ENCODE results near the gene SBF2. TPM values are rescaled to one million over a fixed set of nuclear protein-coding genes. Genes with fewer than 3 reads are reported as not detected.
A peak's percentile ranks its signal among the peaks of the same experiment; 100 is the strongest.

The SBF2 gene
- total RNA-seq, 1 donor from 2014 or later: 5.3 TPM

DNA sequence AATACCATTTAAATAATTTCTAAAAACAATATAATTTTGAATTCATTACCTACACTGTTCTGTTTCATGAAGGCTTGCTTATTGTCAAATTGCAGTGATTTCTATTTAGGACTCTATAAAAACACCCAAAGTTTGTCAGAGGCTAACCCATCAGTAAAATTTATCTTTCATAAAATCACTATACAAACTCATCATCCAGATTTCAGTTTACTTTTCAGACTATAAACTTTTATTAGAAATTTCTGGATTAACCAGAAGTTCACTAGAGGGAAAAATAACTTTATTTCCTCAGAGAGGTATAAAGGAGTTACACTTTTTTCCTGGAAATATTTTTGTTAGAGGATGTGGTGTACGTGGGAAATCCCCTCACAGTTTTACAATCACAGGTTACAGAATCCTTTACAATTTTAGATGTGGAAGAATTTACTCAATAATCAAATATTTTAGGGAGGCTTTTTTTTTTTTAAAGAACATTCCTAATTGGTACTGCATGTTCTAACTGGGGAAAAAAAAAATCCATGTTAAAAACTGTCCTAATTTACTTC is 453.5 kb downstream of the SBF2 start:
- Mint-ChIP-seq H3K27ac (peak overlapping the region; percentile 19), H3K4me3 (peak overlapping the region; percentile 2)

DNA sequence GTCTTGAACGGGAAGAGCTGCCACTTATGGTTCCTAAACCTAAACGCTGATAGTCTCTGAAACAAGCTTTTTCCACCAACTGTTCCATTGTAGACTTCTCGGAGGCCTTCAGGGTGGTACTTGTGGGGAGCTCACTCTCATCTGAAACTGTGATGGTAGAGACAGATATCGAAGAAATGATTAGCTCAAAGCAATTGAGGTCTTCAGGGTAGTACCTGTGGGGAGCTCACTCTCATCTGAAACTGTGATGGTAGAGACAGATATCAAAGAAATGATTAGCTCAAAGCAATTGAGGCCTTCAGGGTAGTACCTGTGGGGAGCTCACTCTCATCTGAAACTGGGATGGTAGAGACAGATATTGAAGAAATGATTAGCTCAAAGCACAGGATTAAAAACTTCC is 454.5 kb downstream of the SBF2 start:
- Mint-ChIP-seq H3K27ac (no peak overlapping the region), H3K27me3 (ENCODE audit: insufficient read depth) (no peaks in the 10 kb centered on the region), H3K36me3 (ENCODE audit: low read depth) (peaks cover 15% of the 10 kb centered on the region), H3K4me3 (no peak overlapping the region), H3K9me3 (peaks cover 5% of the 10 kb centered on the region), H3K4me1 (ENCODE audit: low read depth) (peaks cover 46% of the 10 kb centered on the region)
- DNase-seq (ENCODE audit: low spot score): no peak
- intact Hi-C loops (cut with micrococcal nuclease): no loop called here

More for the DNA sequence above, 453.5 kb downstream of the SBF2 start:
- Mint-ChIP-seq H3K27me3 (ENCODE audit: insufficient read depth) (no peaks in the 10 kb centered on the region), H3K9me3 (peaks cover 5% of the 10 kb centered on the region), H3K4me1 (ENCODE audit: low read depth) (peaks cover 46% of the 10 kb centered on the region), H3K36me3 (ENCODE audit: low read depth) (peaks cover 21% of the 10 kb centered on the region)
- intact Hi-C loops (cut with micrococcal nuclease): loop anchor here (1.0 to 10.0 kb wide), 7 partner anchors 20 to 904 kb away; partner anchors contain the start of genes ADM and ZNF143
- peak; percentile 5 for DNase-seq (ENCODE audit: low spot score)

DNA sequence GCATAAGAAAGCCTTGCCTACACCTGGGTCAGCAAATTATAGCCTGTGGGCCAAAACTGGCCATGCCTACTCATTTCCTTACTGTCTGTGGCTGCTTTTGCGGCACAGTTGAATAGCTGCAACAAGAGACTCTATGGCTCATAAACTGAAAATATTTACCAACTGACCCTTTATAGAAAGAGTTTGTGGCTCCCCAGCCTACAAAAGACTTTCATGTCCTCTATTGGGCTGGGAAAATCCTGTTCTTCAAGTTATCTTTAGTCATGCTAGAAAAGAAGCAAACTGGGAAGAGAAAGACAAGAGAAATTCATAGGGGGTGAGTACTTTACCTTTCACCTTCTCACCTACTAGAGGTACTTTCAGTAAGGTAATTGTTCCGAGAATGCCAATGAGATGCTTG is 455.1 kb downstream of the SBF2 start:
- H3K9me3 Mint-ChIP-seq: peaks cover 5% of the 10 kb centered on the region
- H3K36me3 Mint-ChIP-seq (ENCODE audit: low read depth): peaks cover 12% of the 10 kb centered on the region
- no peak for DNase-seq (ENCODE audit: low spot score)
- H3K4me3 Mint-ChIP-seq: no peak overlapping the region
- H3K4me1 Mint-ChIP-seq (ENCODE audit: low read depth): peaks cover 46% of the 10 kb centered on the region
- H3K27ac Mint-ChIP-seq: no peak overlapping the region
- intact Hi-C loops (cut with micrococcal nuclease): no loop called here
- H3K27me3 Mint-ChIP-seq (ENCODE audit: insufficient read depth): no peaks in the 10 kb centered on the region

DNA sequence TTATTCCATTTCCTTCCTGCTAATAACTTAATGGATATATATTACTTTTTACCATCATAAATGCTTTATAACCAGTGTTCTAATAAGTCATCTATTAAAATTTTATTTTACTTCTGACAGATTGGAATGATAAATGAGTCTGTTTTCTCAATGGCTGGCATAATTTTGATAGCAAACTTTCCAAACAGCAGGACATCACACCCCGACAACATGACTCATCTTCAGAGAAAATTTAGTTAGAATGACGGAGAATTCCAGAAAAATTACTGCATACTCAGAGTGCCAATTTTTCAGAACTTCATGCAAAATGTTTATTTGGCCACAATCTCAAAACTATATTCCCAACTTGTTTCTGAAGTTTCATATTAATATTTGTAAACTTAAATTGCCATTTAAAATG is 455.8 kb downstream of the SBF2 start:
- no peak overlapping the region for H3K4me3 Mint-ChIP-seq
- no peak overlapping the region for H3K27ac Mint-ChIP-seq
- intact Hi-C loops (cut with micrococcal nuclease): no loop called here
- peaks cover 11% of the 10 kb centered on the region for H3K36me3 Mint-ChIP-seq (ENCODE audit: low read depth)
- peaks cover 44% of the 10 kb centered on the region for H3K4me1 Mint-ChIP-seq (ENCODE audit: low read depth)
- DNase-seq (ENCODE audit: low spot score): no peak
- peaks cover 5% of the 10 kb centered on the region for H3K9me3 Mint-ChIP-seq
- H3K27me3 Mint-ChIP-seq (ENCODE audit: insufficient read depth): no peaks in the 10 kb centered on the region

DNA sequence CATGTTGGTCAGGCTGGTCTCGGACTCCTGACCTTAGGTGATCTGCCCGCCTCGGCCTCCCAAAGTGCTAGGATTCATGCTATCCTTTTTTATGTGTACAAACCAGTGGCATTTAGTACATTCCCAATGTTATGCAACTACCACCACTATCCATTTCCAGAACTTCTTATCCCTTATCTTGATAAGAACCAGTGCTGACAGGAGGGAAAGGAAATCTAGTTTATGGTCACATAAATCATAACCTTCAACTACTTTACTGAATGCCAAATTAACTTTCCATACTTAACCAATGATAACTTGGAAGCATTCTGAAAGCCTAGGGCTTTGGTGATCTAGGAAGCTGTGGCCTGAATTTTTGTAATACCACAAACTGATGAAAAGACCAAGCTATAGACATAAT is 459.7 kb downstream of the SBF2 start:
- Mint-ChIP-seq H3K36me3 (ENCODE audit: low read depth) (peaks cover 3% of the 10 kb centered on the region), H3K27ac (no peak overlapping the region), H3K9me3 (no peaks in the 10 kb centered on the region), H3K27me3 (ENCODE audit: insufficient read depth) (no peaks in the 10 kb centered on the region), H3K4me3 (no peak overlapping the region), H3K4me1 (ENCODE audit: low read depth) (peaks cover 8% of the 10 kb centered on the region)
- no peak for DNase-seq (ENCODE audit: low spot score)
- intact Hi-C loops (cut with micrococcal nuclease): no loop called here

DNA sequence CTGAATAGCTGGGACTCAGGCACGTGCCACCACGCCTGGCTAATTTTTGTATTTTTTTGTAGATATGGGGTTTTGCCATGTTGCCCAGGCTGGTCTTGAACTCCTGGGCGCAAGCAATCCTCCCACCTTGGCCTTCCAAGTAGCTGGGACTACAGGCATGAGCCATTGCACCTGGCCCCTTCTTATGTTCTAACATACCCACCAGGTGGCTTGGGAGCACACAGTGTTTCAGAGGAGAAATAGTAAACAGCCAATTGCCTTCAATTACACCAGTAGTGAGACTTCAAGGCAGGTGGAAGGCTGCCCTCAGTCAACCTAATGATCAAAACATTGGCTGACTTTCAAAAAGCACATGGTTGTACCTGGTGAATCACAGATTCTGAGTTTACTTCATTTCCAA is 462.9 kb downstream of the SBF2 start:
- Mint-ChIP-seq H3K9me3 (no peaks in the 10 kb centered on the region), H3K4me3 (no peak overlapping the region), H3K4me1 (ENCODE audit: low read depth) (peaks cover 3% of the 10 kb centered on the region), H3K27ac (no peak overlapping the region), H3K27me3 (ENCODE audit: insufficient read depth) (no peaks in the 10 kb centered on the region), H3K36me3 (ENCODE audit: low read depth) (peaks cover 2% of the 10 kb centered on the region)
- intact Hi-C loops (cut with micrococcal nuclease): no loop called here
- no peak for DNase-seq (ENCODE audit: low spot score)

DNA sequence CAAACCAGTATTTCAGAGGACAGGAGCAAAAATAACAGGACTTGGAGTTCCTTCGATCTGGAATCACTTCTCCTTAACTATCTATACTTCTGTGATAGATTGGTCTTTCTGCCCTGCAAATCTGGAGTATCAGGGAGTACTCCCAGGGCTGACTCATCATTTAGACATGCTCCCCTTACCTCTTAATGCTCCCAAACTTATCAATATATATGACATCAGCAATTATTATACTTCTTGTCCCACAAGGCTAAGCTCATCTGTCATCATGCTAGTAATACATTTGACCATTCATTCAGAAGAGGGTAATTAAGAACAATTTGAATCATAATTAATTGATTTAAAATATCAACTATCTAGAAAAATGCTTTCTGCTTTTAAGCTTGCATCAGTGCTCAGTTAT is 466.3 kb downstream of the SBF2 start:
- Mint-ChIP-seq H3K4me3 (no peak overlapping the region), H3K36me3 (ENCODE audit: low read depth) (peaks cover 2% of the 10 kb centered on the region), H3K9me3 (no peaks in the 10 kb centered on the region), H3K27ac (no peak overlapping the region), H3K4me1 (ENCODE audit: low read depth) (peaks cover 5% of the 10 kb centered on the region), H3K27me3 (ENCODE audit: insufficient read depth) (no peaks in the 10 kb centered on the region)
- intact Hi-C loops (cut with micrococcal nuclease): no loop called here
- DNase-seq (ENCODE audit: low spot score): no peak

DNA sequence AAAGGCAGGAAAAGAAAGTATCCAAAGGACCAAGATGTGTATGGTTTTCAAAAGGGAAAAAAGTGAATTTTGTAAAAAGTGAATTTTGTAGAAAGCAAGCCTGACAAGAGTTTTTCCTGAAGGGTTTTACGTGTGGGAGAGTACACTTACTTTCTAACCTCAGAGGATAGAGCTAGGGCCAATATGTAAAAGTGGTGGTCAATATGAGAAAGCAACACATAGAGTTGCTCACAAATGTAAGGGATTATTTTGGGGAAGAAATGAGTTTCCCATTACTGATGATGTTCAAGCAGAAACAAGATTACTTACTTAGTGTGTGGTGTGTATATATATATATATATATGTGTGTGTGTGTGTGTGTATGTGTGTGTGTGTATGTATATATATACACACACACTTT is 467.6 kb downstream of the SBF2 start:
- intact Hi-C loops (cut with micrococcal nuclease): no loop called here
- peaks cover 5% of the 10 kb centered on the region for H3K4me1 Mint-ChIP-seq (ENCODE audit: low read depth)
- H3K4me3 Mint-ChIP-seq: no peak overlapping the region
- H3K27me3 Mint-ChIP-seq (ENCODE audit: insufficient read depth): no peaks in the 10 kb centered on the region
- no peaks in the 10 kb centered on the region for H3K9me3 Mint-ChIP-seq
- no peak for DNase-seq (ENCODE audit: low spot score)
- no peak overlapping the region for H3K27ac Mint-ChIP-seq
- H3K36me3 Mint-ChIP-seq (ENCODE audit: low read depth): no peaks in the 10 kb centered on the region

DNA sequence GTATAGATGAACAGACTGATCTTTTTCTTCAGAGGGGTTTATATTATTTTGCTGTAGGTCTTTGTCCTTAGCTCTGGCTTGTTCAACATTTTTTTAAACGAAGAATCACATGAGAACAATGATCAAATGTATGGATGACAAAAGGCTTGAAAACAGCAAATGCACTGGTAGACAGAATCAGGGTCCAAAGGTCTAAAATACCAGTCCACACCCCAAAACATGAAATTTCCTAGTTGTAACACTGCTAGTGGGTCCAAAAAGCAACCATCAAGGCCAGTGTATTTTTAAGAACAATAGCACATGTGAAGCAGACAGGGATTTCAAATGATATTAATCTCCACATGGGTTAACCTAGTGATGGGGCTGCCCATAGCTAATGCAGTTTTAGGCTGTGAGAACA is 468.1 kb downstream of the SBF2 start:
- H3K36me3 Mint-ChIP-seq (ENCODE audit: low read depth): no peaks in the 10 kb centered on the region
- no peak overlapping the region for H3K27ac Mint-ChIP-seq
- DNase-seq (ENCODE audit: low spot score): no peak
- no peak overlapping the region for H3K4me3 Mint-ChIP-seq
- peaks cover 5% of the 10 kb centered on the region for H3K4me1 Mint-ChIP-seq (ENCODE audit: low read depth)
- H3K9me3 Mint-ChIP-seq: no peaks in the 10 kb centered on the region
- intact Hi-C loops (cut with micrococcal nuclease): no loop called here
- no peaks in the 10 kb centered on the region for H3K27me3 Mint-ChIP-seq (ENCODE audit: insufficient read depth)

DNA sequence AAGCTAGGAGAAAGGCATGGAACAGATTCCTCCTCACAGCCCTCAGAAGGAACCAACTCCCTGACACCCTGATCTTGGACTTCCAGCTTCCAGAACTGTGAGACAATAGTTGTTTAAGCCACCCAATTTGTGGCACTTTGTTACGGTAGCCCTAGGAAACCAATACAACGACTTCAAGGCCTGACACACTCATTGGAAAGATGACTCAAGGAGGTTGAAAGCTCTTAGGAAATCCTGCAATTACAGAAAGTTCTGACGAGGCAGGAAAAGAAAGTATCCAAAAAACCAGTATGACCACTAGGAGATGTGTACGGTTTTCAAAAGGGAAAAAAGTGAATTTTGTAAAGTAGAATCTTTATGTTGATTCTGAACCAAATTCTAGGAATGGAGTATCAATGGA is 468.7 kb downstream of the SBF2 start:
- Mint-ChIP-seq H3K9me3 (no peaks in the 10 kb centered on the region), H3K27me3 (ENCODE audit: insufficient read depth) (no peaks in the 10 kb centered on the region), H3K27ac (no peak overlapping the region), H3K36me3 (ENCODE audit: low read depth) (no peaks in the 10 kb centered on the region), H3K4me1 (ENCODE audit: low read depth) (peaks cover 5% of the 10 kb centered on the region), H3K4me3 (no peak overlapping the region)
- intact Hi-C loops (cut with micrococcal nuclease): no loop called here
- DNase-seq (ENCODE audit: low spot score): no peak

DNA sequence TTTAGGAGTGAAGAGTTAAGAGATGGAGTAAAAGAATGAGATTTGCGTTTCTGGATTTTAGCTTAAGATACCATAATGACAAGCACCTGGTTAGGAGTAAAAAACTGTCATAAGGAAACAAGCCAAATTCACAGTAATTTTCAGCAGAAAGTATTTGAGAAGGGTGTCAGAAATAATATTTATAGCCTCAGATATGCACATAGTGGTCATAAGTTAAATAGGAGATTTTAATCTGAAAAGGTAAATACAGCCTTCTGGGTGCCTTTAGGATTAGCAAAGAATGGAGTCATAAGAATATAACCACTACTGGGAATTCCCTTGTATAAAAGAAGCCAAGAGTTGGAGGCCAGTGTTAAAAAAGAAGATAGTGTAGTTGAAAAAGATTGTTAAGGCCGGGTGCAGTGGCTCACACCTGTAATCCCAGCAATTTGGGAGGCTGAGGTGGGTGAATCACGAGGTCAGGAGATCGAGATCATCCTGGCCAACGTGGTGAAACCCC is 470.1 kb downstream of the SBF2 start:
- no peak for DNase-seq (ENCODE audit: low spot score)
- intact Hi-C loops (cut with micrococcal nuclease): no loop called here
- no peaks in the 10 kb centered on the region for H3K9me3 Mint-ChIP-seq
- no peaks in the 10 kb centered on the region for H3K36me3 Mint-ChIP-seq (ENCODE audit: low read depth)
- H3K27me3 Mint-ChIP-seq (ENCODE audit: insufficient read depth): no peaks in the 10 kb centered on the region
- peaks cover 5% of the 10 kb centered on the region for H3K4me1 Mint-ChIP-seq (ENCODE audit: low read depth)
- no peak overlapping the region for H3K4me3 Mint-ChIP-seq
- H3K27ac Mint-ChIP-seq: no peak overlapping the region

DNA sequence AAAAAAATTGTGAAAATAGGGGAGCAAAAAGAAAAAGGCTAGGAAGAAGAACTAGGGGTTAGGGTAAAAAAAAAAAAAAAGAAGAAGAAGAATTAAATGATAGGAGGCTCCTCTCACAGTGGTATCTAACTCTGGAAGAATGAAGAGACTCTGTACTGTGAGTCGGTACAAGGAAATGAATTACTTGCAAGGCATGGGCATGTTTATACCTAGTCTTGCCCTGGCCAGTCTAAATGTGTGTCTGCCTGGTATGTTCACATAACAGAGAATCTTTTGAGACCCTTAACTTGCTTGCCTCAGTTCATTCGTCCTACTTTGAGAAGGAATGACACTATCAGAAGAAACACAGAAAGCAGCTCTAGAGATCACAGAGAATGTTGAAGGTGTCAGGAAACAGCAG is 470.6 kb downstream of the SBF2 start:
- no peaks in the 10 kb centered on the region for H3K9me3 Mint-ChIP-seq
- intact Hi-C loops (cut with micrococcal nuclease): no loop called here
- no peaks in the 10 kb centered on the region for H3K27me3 Mint-ChIP-seq (ENCODE audit: insufficient read depth)
- no peak overlapping the region for H3K27ac Mint-ChIP-seq
- no peaks in the 10 kb centered on the region for H3K36me3 Mint-ChIP-seq (ENCODE audit: low read depth)
- DNase-seq (ENCODE audit: low spot score): no peak
- H3K4me1 Mint-ChIP-seq (ENCODE audit: low read depth): peaks cover 5% of the 10 kb centered on the region
- H3K4me3 Mint-ChIP-seq: no peak overlapping the region

DNA sequence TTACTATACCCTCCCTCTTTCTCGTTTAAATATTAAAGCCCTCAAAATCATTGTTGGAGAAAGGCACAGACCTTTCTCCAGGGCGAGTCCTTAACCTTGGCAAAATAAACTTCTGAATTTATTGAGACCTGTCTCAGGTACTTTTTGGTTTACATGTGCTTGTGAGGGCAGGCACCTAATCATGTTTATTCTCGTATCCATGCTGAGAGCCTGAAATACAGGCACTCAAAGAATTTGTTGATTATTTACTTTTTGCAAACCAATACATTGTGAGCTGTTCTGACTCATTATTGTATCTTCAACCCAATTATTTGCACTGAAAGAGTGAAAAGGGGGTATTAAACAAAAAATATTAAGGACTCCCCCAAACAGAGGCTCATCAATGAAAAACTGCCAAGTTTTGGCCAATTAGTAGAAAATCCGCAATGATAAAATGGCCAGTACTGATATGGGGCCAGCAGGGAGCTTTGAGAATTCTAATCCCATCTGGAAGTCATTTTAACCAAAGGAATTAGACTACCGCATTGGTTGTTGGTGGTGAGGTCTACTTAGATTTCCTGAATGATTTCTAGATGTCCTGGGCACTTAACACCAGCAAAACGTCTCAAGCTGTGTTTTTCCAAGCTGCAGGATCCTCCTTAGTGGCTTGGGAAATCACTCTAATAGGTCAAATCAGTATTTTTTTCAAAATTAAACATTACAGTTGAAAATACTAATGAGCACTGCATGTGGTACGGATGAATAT is 472.8 kb downstream of the SBF2 start:
- intact Hi-C loops (cut with micrococcal nuclease): no loop called here
- H3K27ac Mint-ChIP-seq: no peak overlapping the region
- H3K4me1 Mint-ChIP-seq (ENCODE audit: low read depth): peaks cover 3% of the 10 kb centered on the region
- H3K27me3 Mint-ChIP-seq (ENCODE audit: insufficient read depth): no peaks in the 10 kb centered on the region
- H3K36me3 Mint-ChIP-seq (ENCODE audit: low read depth): no peaks in the 10 kb centered on the region
- no peaks in the 10 kb centered on the region for H3K9me3 Mint-ChIP-seq
- DNase-seq (ENCODE audit: low spot score): no peak
- H3K4me3 Mint-ChIP-seq: no peak overlapping the region
